Measurements from ENCODE around the gene CA9. TPM values are rescaled to one million over a fixed set of nuclear protein-coding genes. Genes with fewer than 3 reads are reported as not detected.

The CA9 gene
- total RNA-seq, 1 experiment from 2014 or later = 6.6 TPM

DNA sequence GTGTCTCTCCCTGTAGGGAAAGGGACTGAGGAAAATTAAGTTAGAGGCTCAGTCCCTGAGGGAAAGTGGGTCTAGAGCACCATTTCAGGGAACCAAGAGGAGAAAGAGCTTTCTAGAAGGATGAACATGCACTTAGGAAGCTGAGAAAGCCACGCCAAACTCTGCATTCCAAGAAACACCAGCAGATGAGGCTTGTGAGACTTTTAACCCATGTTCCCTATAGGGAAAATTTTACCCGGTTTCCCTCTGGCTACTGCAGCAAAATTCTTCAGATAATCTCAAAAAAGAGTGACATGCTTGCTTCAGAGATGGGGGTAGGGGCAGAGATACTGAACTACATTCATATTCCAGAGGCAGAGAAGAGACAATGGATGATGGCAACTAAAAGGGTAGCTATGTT is 49.7 kb downstream of the CA9 start:
- intact Hi-C loops (cut with micrococcal nuclease; ENCODE audit: unreplicated experiment) = no loop called here
- CTCF ChIA-PET = no interaction called here
- Histone ChIP-seq H3K9me2 (ENCODE audit: insufficient read depth) (no peaks in the 10 kb centered on the region), H3K27me3 (ENCODE audit: insufficient read depth, low read depth) (no peaks in the 10 kb centered on the region), H3K27ac (no peak overlapping the region), H3K9me3 (ENCODE audit: insufficient read depth, low read depth) (no peaks in the 10 kb centered on the region), H3K4me3 (no peak overlapping the region), H3K79me2 (ENCODE audit: low read depth) (peaks cover 15% of the 10 kb centered on the region), H4K20me1 (ENCODE audit: insufficient read depth) (peaks cover 5% of the 10 kb centered on the region; the same call in 1 of the 2 replicates), H3K4me1 (replicated peaks; ENCODE audit: insufficient read depth) (peaks cover 11% of the 10 kb centered on the region), H3K4me2 (no peak overlapping the region), H2AFZ (no peak overlapping the region), H3F3A (ENCODE audit: insufficient read depth, low read depth) (no peaks in the 10 kb centered on the region), H3K36me3 (ENCODE audit: low read depth) (no peaks in the 10 kb centered on the region)
- TF ChIP-seq, protein P1, sequence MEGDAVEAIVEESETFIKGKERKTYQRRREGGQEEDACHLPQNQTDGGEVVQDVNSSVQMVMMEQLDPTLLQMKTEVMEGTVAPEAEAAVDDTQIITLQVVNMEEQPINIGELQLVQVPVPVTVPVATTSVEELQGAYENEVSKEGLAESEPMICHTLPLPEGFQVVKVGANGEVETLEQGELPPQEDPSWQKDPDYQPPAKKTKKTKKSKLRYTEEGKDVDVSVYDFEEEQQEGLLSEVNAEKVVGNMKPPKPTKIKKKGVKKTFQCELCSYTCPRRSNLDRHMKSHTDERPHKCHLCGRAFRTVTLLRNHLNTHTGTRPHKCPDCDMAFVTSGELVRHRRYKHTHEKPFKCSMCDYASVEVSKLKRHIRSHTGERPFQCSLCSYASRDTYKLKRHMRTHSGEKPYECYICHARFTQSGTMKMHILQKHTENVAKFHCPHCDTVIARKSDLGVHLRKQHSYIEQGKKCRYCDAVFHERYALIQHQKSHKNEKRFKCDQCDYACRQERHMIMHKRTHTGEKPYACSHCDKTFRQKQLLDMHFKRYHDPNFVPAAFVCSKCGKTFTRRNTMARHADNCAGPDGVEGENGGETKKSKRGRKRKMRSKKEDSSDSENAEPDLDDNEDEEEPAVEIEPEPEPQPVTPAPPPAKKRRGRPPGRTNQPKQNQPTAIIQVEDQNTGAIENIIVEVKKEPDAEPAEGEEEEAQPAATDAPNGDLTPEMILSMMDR (conservative IDR thresholded peaks at IDR 0.05) = no peak
- TF ChIP-seq EZH2 (IDR thresholded peaks at IDR 0.05; ENCODE audit: low read depth) = no peak
- no TSS peak for BruUV-seq (replicated peaks)
- POLR2A ChIA-PET (ENCODE audit: unreplicated experiment) = no interaction called here
- no peak for DNase-seq

- H4K20me1 ChIP-seq (ENCODE audit: insufficient read depth) = peaks cover 6% of the 10 kb centered on the region; the same call in 1 of the 2 replicates
- peaks cover 20% of the 10 kb centered on the region for H3K79me2 ChIP-seq (ENCODE audit: low read depth)
- POLR2A ChIA-PET (ENCODE audit: unreplicated experiment) = no interaction called here
Measured at GRCh38 chr9:35723908-35724307, 50.2 kb downstream of the CA9 start.

DNA sequence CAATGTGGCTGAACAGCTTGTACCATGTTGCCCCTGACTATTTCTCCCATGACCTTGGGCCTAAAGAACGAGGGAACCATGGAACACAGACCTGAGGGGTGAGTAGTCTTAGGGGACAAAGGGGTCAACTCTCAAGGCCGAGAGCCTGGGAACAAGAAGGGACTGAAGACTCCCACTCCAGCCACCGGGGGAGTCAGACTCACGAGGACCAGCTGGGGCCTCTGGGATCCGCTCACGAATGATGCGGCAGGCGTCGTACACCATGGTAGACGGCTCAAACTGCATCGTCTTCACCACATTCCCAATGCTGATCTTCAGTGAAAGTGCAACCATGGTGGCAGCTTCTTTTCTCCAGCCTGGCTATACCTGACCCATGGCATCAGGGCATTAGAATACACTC is 51.6 kb downstream of the CA9 start:
- Histone ChIP-seq H3K4me1 (replicated peaks; ENCODE audit: insufficient read depth) (peaks cover 29% of the 10 kb centered on the region), H3K9me3 (ENCODE audit: insufficient read depth, low read depth) (no peaks in the 10 kb centered on the region), H4K20me1 (ENCODE audit: insufficient read depth) (peaks cover 6% of the 10 kb centered on the region; the same call in 1 of the 2 replicates), H3F3A (ENCODE audit: insufficient read depth, low read depth) (no peaks in the 10 kb centered on the region; the same call in 1 of the 2 replicates), H3K4me3 (no peak overlapping the region), H3K4me2 (no peak overlapping the region), H3K9me2 (ENCODE audit: insufficient read depth) (no peaks in the 10 kb centered on the region), H3K79me2 (ENCODE audit: low read depth) (peaks cover 35% of the 10 kb centered on the region), H3K27me3 (ENCODE audit: insufficient read depth, low read depth) (no peaks in the 10 kb centered on the region), H3K36me3 (ENCODE audit: low read depth) (no peaks in the 10 kb centered on the region), H2AFZ (no peak overlapping the region), H3K27ac (no peak overlapping the region)
- intact Hi-C loops (cut with micrococcal nuclease; ENCODE audit: unreplicated experiment) = no loop called here
- no TSS peak for BruUV-seq (replicated peaks)
- no peak for DNase-seq
- ChIA-PET POLR2A (ENCODE audit: unreplicated experiment) (no interaction called here), CTCF (no interaction called here)
- no peak for TF ChIP-seq EZH2 (IDR thresholded peaks at IDR 0.05; ENCODE audit: low read depth)
- TF ChIP-seq, protein P1 (conservative IDR thresholded peaks at IDR 0.05) = no peak

More at GRCh38 chr9:35723908-35724307, 50.2 kb downstream of the CA9 start:
- no peaks in the 10 kb centered on the region for H3K9me2 ChIP-seq (ENCODE audit: insufficient read depth)
- no peaks in the 10 kb centered on the region for H3F3A ChIP-seq (ENCODE audit: insufficient read depth, low read depth)
- TF ChIP-seq, protein P1 (conservative IDR thresholded peaks at IDR 0.05) = no peak
- TF ChIP-seq EZH2 (IDR thresholded peaks at IDR 0.05; ENCODE audit: low read depth) = no peak
- no peak overlapping the region for H3K27ac ChIP-seq
- no peaks in the 10 kb centered on the region for H3K27me3 ChIP-seq (ENCODE audit: insufficient read depth, low read depth)
- CTCF ChIA-PET = no interaction called here
- H2AFZ ChIP-seq = no peak overlapping the region
- H3K36me3 ChIP-seq (ENCODE audit: low read depth) = no peaks in the 10 kb centered on the region
- DNase-seq = no peak
- no TSS peak for BruUV-seq (replicated peaks)
- H3K4me3 ChIP-seq = no peak overlapping the region
- peaks cover 15% of the 10 kb centered on the region for H3K4me1 ChIP-seq (replicated peaks; ENCODE audit: insufficient read depth)
- no peak overlapping the region for H3K4me2 ChIP-seq
- intact Hi-C loops (cut with micrococcal nuclease; ENCODE audit: unreplicated experiment) = no loop called here
- H3K9me3 ChIP-seq (ENCODE audit: insufficient read depth, low read depth) = no peaks in the 10 kb centered on the region
